H1 (cell line): ENCODE measurements around the gene PTGFR. TPM values are rescaled to one million over a fixed set of nuclear protein-coding genes. Genes with fewer than 3 reads are reported as not detected.

Experiments used
- JUND ChIP-seq: IDR thresholded peaks from 2 replicates; pipeline ENCODE4 v1.6.1; 2011; ENCODE audit warnings: mild to moderate bottlenecking, improper control_type of control experiment, low read length
- SP1 ChIP-seq: IDR thresholded peaks from 2 replicates; pipeline ENCODE4 v1.6.1; 2011; ENCODE audit warnings: low read depth, low read length
- polyA plus RNA-seq, 7 experiments: library from polyadenylated mRNA; depleted of rRNA in 3 of 7; stranded (reverse) in 5 of 7; unstranded in 2 of 7; fragments of >200 nt in 5 of 7; fragments of 200-250 nt in 2 of 7; gene quantifications; 1 replicate in 5 of 7; 2 replicates in 1 of 7; 4 replicates in 1 of 7; pipeline versions ENCODE4 v1.2.1 to v1.2.3, GENCODE V29; 2011 to 2013; ENCODE audit warnings: missing spikeins in 2 of 7, mixed read lengths in 2 of 7
- total RNA-seq: library from RNA; stranded (reverse); fragmentation: NEBNext Ultra II Directional; extraction: Animal tissue kit (Norgen Biotek cat#: 25700); gene quantifications from 2 replicates; pipeline ENCODE4 v1.2.1, GENCODE V29; 2021

PTGFR gene
- total and polyA plus RNA-seq, 2 of the 8 experiments (the other 6 are each of a cell fraction or from before 2014, with no cell fraction given): 0.02 TPM; not detected in 1

DNA sequence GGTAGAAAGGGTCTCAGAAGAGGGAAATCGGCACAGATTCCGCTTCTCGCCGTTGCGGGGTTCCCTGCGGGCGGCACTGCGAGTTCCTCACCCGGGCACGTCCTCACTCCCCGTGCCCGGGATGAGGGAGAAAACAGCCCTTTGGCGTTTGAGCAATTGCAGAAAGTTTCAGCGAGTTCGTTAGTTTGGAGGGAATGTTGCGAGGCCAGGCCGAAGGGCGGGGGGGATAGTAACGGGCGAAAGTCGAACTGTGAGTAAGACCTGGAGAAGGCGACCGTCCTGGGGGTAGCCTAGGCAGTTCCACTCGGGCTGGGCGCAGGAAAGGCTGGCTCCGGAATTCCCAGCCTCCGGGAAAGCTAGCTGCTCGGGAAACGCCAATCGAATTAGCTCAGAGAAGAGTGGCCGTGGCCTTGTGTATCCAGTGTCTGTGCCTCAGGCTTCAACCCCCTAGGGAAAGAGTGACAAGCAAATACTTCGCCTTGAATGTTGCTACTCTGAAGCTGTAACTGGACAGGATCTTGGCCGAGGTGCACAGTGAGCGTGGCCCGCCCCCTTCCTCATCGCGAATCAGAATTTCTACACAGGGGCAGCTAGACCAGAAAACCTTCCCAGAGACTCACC is 787 bp downstream of the PTGFR start (continued):
- TF ChIP-seq SP1: no peak
- no peak for TF ChIP-seq JUND
